Measurements from ENCODE around the gene SPIN2B. TPM values are rescaled to one million over a fixed set of nuclear protein-coding genes. Genes with fewer than 3 reads are reported as not detected.

Gene SPIN2B
- total and polyA plus RNA-seq, 9 of the 15 experiments (the other 6 are each of a cell fraction or from before 2014, with no cell fraction given): 6.2 to 23.7 (median 15.2) TPM

GRCh38 chrX:57083143-57083542, 38.2 kb downstream of the SPIN2B start:
- no TSS peak for BruUV-seq (replicated peaks)
- in situ Hi-C loops (cut with MboI): no loop called here

More at GRCh38 chrX:57083143-57083542, 38.2 kb downstream of the SPIN2B start:
- no peak overlapping the region for H3K4me2 ChIP-seq (ENCODE audit: insufficient read depth, low read length)
- H3K9ac ChIP-seq (ENCODE audit: insufficient read depth in 1 of 2, low read depth in 2 of 2, low read length in 2 of 2): no peak overlapping the region
- no peak overlapping the region for H3K27ac ChIP-seq (ENCODE audit: extremely low read depth, low read depth, low read length)
- no peaks in the 10 kb centered on the region for H3K79me2 ChIP-seq (ENCODE audit: control insufficient read depth, insufficient read depth, low read length)
- H4K20me1 ChIP-seq (replicated peaks; ENCODE audit: control insufficient read depth, insufficient read depth, low read length): no peaks in the 10 kb centered on the region
- ChIA-PET CTCF (ENCODE audit: low intra/inter-chr PET ratio) (no interaction called here), POLR2A (no interaction called here)
- H3K36me3 ChIP-seq (ENCODE audit: control insufficient read depth, insufficient read depth, low read length): no peaks in the 10 kb centered on the region
- no peaks in the 10 kb centered on the region for H3K9me3 ChIP-seq (replicated peaks; ENCODE audit: control insufficient read depth, insufficient read depth, low read depth, low read length)
- FAIRE-seq: no peak
- ATAC-seq: no peak
- no peaks in the 10 kb centered on the region for H3K4me1 ChIP-seq (replicated peaks in 1 of 2; ENCODE audit: control insufficient read depth in 2 of 2, insufficient read depth in 2 of 2, low read length in 2 of 2)
- intact Hi-C loops (cut with micrococcal nuclease): no loop called here
- H3K9me1 ChIP-seq (ENCODE audit: control insufficient read depth, insufficient read depth, low read length): no peaks in the 10 kb centered on the region
- DNase-seq (ENCODE audit: extremely low read depth in 1 of 4, low spot score in 3 of 4): no peak
- no peaks in the 10 kb centered on the region for H3K27me3 ChIP-seq (ENCODE audit: control insufficient read depth in 2 of 2, insufficient read depth in 2 of 2, low read length in 2 of 2)
- H2AFZ ChIP-seq (ENCODE audit: low read depth, low read length): no peak overlapping the region
- no peak for TF ChIP-seq MAFF (IDR thresholded peaks at IDR 0.05; ENCODE audit: low read length)
- TF ChIP-seq HDAC8 (tag; IDR thresholded peaks at IDR 0.05): no peak
- TF ChIP-seq TCF7 (IDR thresholded peaks at IDR 0.05; ENCODE audit: borderline replicate concordance): no peak
- no peak for TF ChIP-seq DIDO1 (tag; IDR thresholded peaks at IDR 0.05; ENCODE audit: low read depth)
- no peak for TF ChIP-seq ZBTB1 (CRISPR knock-in tag; IDR thresholded peaks at IDR 0.05; ENCODE audit: borderline replicate concordance, low read depth)
- TF ChIP-seq ZBTB17 (CRISPR knock-in tag; IDR thresholded peaks at IDR 0.05): no peak
- no peak for TF ChIP-seq FOXP1 (CRISPR knock-in tag; IDR thresholded peaks at IDR 0.05)
- TF ChIP-seq ZNF133 (CRISPR knock-in tag; IDR thresholded peaks at IDR 0.05): no peak
- TF ChIP-seq TOE1 (IDR thresholded peaks at IDR 0.05; ENCODE audit: borderline replicate concordance): no peak
- TF ChIP-seq TOE1 (CRISPR knock-in tag; IDR thresholded peaks at IDR 0.05; ENCODE audit: borderline replicate concordance, low read depth): no peak
- no peak for TF ChIP-seq NCOR1 (IDR thresholded peaks at IDR 0.05)
- TF ChIP-seq ZNF23 (CRISPR knock-in tag; IDR thresholded peaks at IDR 0.05): no peak
- TF ChIP-seq U2AF2 (optimal IDR thresholded peaks at IDR 0.05; ENCODE audit: low read depth, low read length): no peak
- TF ChIP-seq THRB (CRISPR knock-in tag; conservative IDR thresholded peaks at IDR 0.05): no peak
- 58% methylated on average over 5 of the region's 7 CpGs for WGBS (ENCODE audit: insufficient coverage, low coverage, missing lambda C conversion rate)
- H3K4me3 ChIP-seq: no peak overlapping the region

Data from K562 (cell line).